Measurements from ENCODE around the gene DAGLA. TPM values are rescaled to one million over a fixed set of nuclear protein-coding genes. Genes with fewer than 3 reads are reported as not detected.

The DAGLA gene
- total RNA-seq, 1 donor from 2014 or later, result 4.8 TPM

GRCh38 chr11:61712314-61712713, 32.1 kb downstream of the DAGLA start:
- Mint-ChIP-seq H3K27me3 (ENCODE audit: low read depth) (no peaks in the 10 kb centered on the region), H3K4me3 (ENCODE audit: unreplicated experiment) (no peak overlapping the region), H3K36me3 (ENCODE audit: low read depth) (no peaks in the 10 kb centered on the region), H3K4me1 (ENCODE audit: low read depth) (peaks cover 4% of the 10 kb centered on the region), H3K27ac (ENCODE audit: unreplicated experiment) (no peak overlapping the region), H3K9me3 (ENCODE audit: low read depth) (no peaks in the 10 kb centered on the region)
- TF ChIP-seq CTCF (IDR thresholded peaks at IDR 0.05), result no peak
- DNase-seq (ENCODE audit: low spot score), result peak; percentile 68

GRCh38 chr11:61712846-61713245, 32.7 kb downstream of the DAGLA start:
- H3K4me3 Mint-ChIP-seq (ENCODE audit: unreplicated experiment), result no peak overlapping the region
- no peaks in the 10 kb centered on the region for H3K27me3 Mint-ChIP-seq (ENCODE audit: low read depth)
- TF ChIP-seq CTCF (IDR thresholded peaks at IDR 0.05), result no peak
- no peaks in the 10 kb centered on the region for H3K36me3 Mint-ChIP-seq (ENCODE audit: low read depth)
- peaks cover 8% of the 10 kb centered on the region for H3K4me1 Mint-ChIP-seq (ENCODE audit: low read depth)
- no peak overlapping the region for H3K27ac Mint-ChIP-seq (ENCODE audit: unreplicated experiment)
- H3K9me3 Mint-ChIP-seq (ENCODE audit: low read depth), result no peaks in the 10 kb centered on the region
- DNase-seq (ENCODE audit: low spot score), result no peak

- Mint-ChIP-seq H3K4me1 (ENCODE audit: low read depth) (peaks cover 14% of the 10 kb centered on the region), H3K4me3 (ENCODE audit: unreplicated experiment) (no peak overlapping the region), H3K27me3 (ENCODE audit: low read depth) (no peaks in the 10 kb centered on the region), H3K27ac (ENCODE audit: unreplicated experiment) (no peak overlapping the region), H3K9me3 (ENCODE audit: low read depth) (no peaks in the 10 kb centered on the region), H3K36me3 (ENCODE audit: low read depth) (no peaks in the 10 kb centered on the region)
- TF ChIP-seq CTCF (IDR thresholded peaks at IDR 0.05), result no peak
- DNase-seq (ENCODE audit: low spot score), result peak; percentile 84
Observed at GRCh38 chr11:61713464-61713863, 33.3 kb downstream of the DAGLA start.

GRCh38 chr11:61713906-61714305, 33.7 kb downstream of the DAGLA start:
- H3K27me3 Mint-ChIP-seq (ENCODE audit: low read depth), result no peaks in the 10 kb centered on the region
- peaks cover 16% of the 10 kb centered on the region for H3K4me1 Mint-ChIP-seq (ENCODE audit: low read depth)
- H3K36me3 Mint-ChIP-seq (ENCODE audit: low read depth), result no peaks in the 10 kb centered on the region
- TF ChIP-seq CTCF (IDR thresholded peaks at IDR 0.05), result no peak
- H3K27ac Mint-ChIP-seq (ENCODE audit: unreplicated experiment), result no peak overlapping the region
- H3K9me3 Mint-ChIP-seq (ENCODE audit: low read depth), result no peaks in the 10 kb centered on the region
- no peak for DNase-seq (ENCODE audit: low spot score)
- H3K4me3 Mint-ChIP-seq (ENCODE audit: unreplicated experiment), result no peak overlapping the region

GRCh38 chr11:61714316-61714715, 34.1 kb downstream of the DAGLA start:
- H3K36me3 Mint-ChIP-seq (ENCODE audit: low read depth), result no peaks in the 10 kb centered on the region
- peaks cover 20% of the 10 kb centered on the region for H3K4me1 Mint-ChIP-seq (ENCODE audit: low read depth)
- H3K27ac Mint-ChIP-seq (ENCODE audit: unreplicated experiment), result no peak overlapping the region
- H3K27me3 Mint-ChIP-seq (ENCODE audit: low read depth), result no peaks in the 10 kb centered on the region
- H3K9me3 Mint-ChIP-seq (ENCODE audit: low read depth), result no peaks in the 10 kb centered on the region
- no peak for TF ChIP-seq CTCF (IDR thresholded peaks at IDR 0.05)
- DNase-seq (ENCODE audit: low spot score), result no peak
- no peak overlapping the region for H3K4me3 Mint-ChIP-seq (ENCODE audit: unreplicated experiment)
